ENCODE data around the gene IPO11.

DNA sequence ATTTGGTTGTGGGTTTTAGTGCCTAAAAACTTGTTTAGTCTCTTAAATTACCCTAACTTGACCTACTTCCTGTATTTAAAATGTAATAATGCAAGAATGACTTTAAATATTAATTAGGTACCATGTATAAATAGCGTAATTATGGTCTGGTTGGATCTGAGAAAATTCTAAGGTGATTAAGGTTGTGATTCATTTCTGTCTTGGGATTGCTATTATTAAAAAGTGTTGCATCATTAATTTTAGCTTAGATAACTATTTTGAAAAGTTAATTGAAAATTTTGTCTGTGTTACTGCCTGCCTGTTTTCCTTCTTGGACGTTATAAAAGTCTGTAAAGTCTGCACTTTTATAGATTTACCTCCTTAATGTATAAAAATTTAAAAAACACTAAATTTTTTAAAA lies 177.8 kb downstream of the IPO11 start:
- TF ChIP-seq POLR2A (IDR thresholded peaks at IDR 0.05), result no peak
- TF ChIP-seq, protein P1, sequence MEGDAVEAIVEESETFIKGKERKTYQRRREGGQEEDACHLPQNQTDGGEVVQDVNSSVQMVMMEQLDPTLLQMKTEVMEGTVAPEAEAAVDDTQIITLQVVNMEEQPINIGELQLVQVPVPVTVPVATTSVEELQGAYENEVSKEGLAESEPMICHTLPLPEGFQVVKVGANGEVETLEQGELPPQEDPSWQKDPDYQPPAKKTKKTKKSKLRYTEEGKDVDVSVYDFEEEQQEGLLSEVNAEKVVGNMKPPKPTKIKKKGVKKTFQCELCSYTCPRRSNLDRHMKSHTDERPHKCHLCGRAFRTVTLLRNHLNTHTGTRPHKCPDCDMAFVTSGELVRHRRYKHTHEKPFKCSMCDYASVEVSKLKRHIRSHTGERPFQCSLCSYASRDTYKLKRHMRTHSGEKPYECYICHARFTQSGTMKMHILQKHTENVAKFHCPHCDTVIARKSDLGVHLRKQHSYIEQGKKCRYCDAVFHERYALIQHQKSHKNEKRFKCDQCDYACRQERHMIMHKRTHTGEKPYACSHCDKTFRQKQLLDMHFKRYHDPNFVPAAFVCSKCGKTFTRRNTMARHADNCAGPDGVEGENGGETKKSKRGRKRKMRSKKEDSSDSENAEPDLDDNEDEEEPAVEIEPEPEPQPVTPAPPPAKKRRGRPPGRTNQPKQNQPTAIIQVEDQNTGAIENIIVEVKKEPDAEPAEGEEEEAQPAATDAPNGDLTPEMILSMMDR (IDR thresholded peaks at IDR 0.05), result no peak

All from suprapubic skin (tissue), 3 donors.